Coronary artery (tissue), 2 donors: ENCODE measurements around the gene DYNC2H1.

ENCODE experiments used
- DNase-seq: peaks from one replicate; pipeline ENCODE4 v3.0.0-alpha.2; 2017; ENCODE audit warnings: low spot score
- H3K27ac ChIP-seq, 2 donors: fragments of 200-600 bp; sonication (generic); one replicate each; pipeline ENCODE4 v1.5.1; 2016 to 2019
- H3K4me3 ChIP-seq: fragments of 200-600 bp; sonication (generic); 2 replicates; pipeline ENCODE4 v1.5.1; 2016; ENCODE audit warnings: mild to moderate bottlenecking, moderate library complexity
- CTCF ChIP-seq: fragments of 200-600 bp; sonication (generic); IDR thresholded peaks from one replicate; pipeline ENCODE4 v1.5.1; 2019; ENCODE audit warnings: antibody characterized with exemption

The DYNC2H1 gene

GRCh38 chr11:103407641-103408040 is 298.4 kb downstream of the DYNC2H1 start:
- TF ChIP-seq CTCF: no peak
- H3K27ac ChIP-seq: no peak overlapping the region
- no peak overlapping the region for H3K4me3 ChIP-seq
- no peak for DNase-seq

GRCh38 chr11:103413266-103413888 is 304.2 kb downstream of the DYNC2H1 start:
- Histone ChIP-seq H3K4me3 (no peak overlapping the region), H3K27ac (no peak overlapping the region)
- no peak for DNase-seq
- TF ChIP-seq CTCF: no peak

GRCh38 chr11:103418014-103418413 is 308.8 kb downstream of the DYNC2H1 start:
- TF ChIP-seq CTCF: no peak
- H3K4me3 ChIP-seq: no peak overlapping the region
- H3K27ac ChIP-seq: no peak overlapping the region
- no peak for DNase-seq

GRCh38 chr11:103420593-103420992 is 311.4 kb downstream of the DYNC2H1 start:
- no peak for TF ChIP-seq CTCF
- no peak for DNase-seq
- Histone ChIP-seq H3K4me3 (no peak overlapping the region), H3K27ac (no peak overlapping the region)

GRCh38 chr11:103433386-103434072 is 324.3 kb downstream of the DYNC2H1 start:
- no peak for TF ChIP-seq CTCF
- H3K4me3 ChIP-seq: no peak overlapping the region
- DNase-seq: no peak

GRCh38 chr11:103434073-103434411 is 324.8 kb downstream of the DYNC2H1 start:
- H3K4me3 ChIP-seq: no peak overlapping the region
- H3K27ac ChIP-seq: no peak overlapping the region
- DNase-seq: no peak
- no peak for TF ChIP-seq CTCF

More at GRCh38 chr11:103433386-103434072, 324.3 kb downstream of the DYNC2H1 start:
- no peak overlapping the region for H3K27ac ChIP-seq

- H3K4me3 ChIP-seq: no peak overlapping the region
- H3K27ac ChIP-seq: no peak overlapping the region
- no peak for DNase-seq
- no peak for TF ChIP-seq CTCF
Observed at GRCh38 chr11:103436131-103436770, 327.0 kb downstream of the DYNC2H1 start.
